Fibroblast of lung (primary cell): ENCODE data around the gene SPI1. TPM values are rescaled to one million over a fixed set of nuclear protein-coding genes. Genes with fewer than 3 reads are reported as not detected.

Experiments
- DNase-seq, 2 donors: peaks; one replicate each; pipeline versions ENCODE4 v3.0.0 to v3.0.0-alpha.2; 2010; ENCODE audit warnings: low read depth in 2 of 2
- H2AFZ ChIP-seq: 2 replicates; pipeline ENCODE4 v1.5.1; 2012; ENCODE audit warnings: low read length, control low read depth, inconsistent platforms
- H3K27ac ChIP-seq: 2 replicates; pipeline ENCODE4 v1.5.1; 2011; ENCODE audit warnings: low read length, control low read depth; ENCODE audit not compliant: insufficient read depth
- H3K27me3 ChIP-seq: 2 replicates; pipeline ENCODE4 v1.5.1; 2011; ENCODE audit warnings: mild to moderate bottlenecking, low read length; ENCODE audit not compliant: control insufficient read depth, insufficient read depth
- H3K36me3 ChIP-seq: 2 replicates; pipeline ENCODE4 v1.5.1; 2011; ENCODE audit warnings: low read length; ENCODE audit not compliant: control insufficient read depth, insufficient read depth
- H3K4me1 ChIP-seq: 2 replicates; pipeline ENCODE4 v1.5.1; 2011; ENCODE audit warnings: low read length; ENCODE audit not compliant: control insufficient read depth, insufficient read depth; ENCODE audit errors: extremely low read depth
- H3K4me2 ChIP-seq: 2 replicates; pipeline ENCODE4 v1.5.1; 2011; ENCODE audit warnings: low read length, control low read depth; ENCODE audit not compliant: insufficient read depth; ENCODE audit errors: extremely low read depth
- H3K4me3 ChIP-seq, 4 experiments: fragments of 200-600 bp in 1 of 4; sonication (generic) in 1 of 4; replicated peaks in 1 of 4; 2 replicates each; pipeline ENCODE4 v1.5.1; 2011 to 2016; ENCODE audit warnings: low read length in 4 of 4, low read depth in 3 of 4, mild to moderate bottlenecking in 3 of 4, control low read depth in 2 of 4, inconsistent platforms in 1 of 4, mixed read lengths in 1 of 4; ENCODE audit not compliant: insufficient read depth in 1 of 4; ENCODE audit errors: control extremely low read depth in 1 of 4
- H3K79me2 ChIP-seq: 2 replicates; pipeline ENCODE4 v1.5.1; 2012; ENCODE audit warnings: mild to moderate bottlenecking, low read length, inconsistent platforms; ENCODE audit not compliant: control insufficient read depth, insufficient read depth
- H3K9ac ChIP-seq: 2 replicates; pipeline ENCODE4 v1.5.1; 2011; ENCODE audit warnings: mild to moderate bottlenecking, low read length, control low read depth; ENCODE audit not compliant: insufficient read depth
- H3K9me3 ChIP-seq: 2 replicates; pipeline ENCODE4 v1.5.1; 2012; ENCODE audit warnings: low read depth, low read length; ENCODE audit not compliant: control insufficient read depth, insufficient read depth
- H4K20me1 ChIP-seq: 2 replicates; pipeline ENCODE4 v1.5.1; 2011; ENCODE audit warnings: low read length; ENCODE audit not compliant: control insufficient read depth, insufficient read depth; ENCODE audit errors: extremely low read depth
- CTCF ChIP-seq, 2 donors: IDR thresholded peaks in 1 of 2; conservative IDR thresholded peaks in 1 of 2; 1 replicate in 1 of 2; 2 replicates in 1 of 2; pipeline ENCODE4 v1.5.1; 2011 to 2012; ENCODE audit warnings: low read length in 2 of 2, control low read depth in 1 of 2, inconsistent platforms in 1 of 2, low read depth in 1 of 2, mild to moderate bottlenecking in 1 of 2
- EZH2 ChIP-seq: IDR thresholded peaks from 2 replicates; pipeline ENCODE4 v1.5.1; 2012; ENCODE audit warnings: low read length, control low read depth, mild to moderate bottlenecking; ENCODE audit errors: missing control alignments
- polyA plus RNA-seq, 2 donors: library from polyadenylated mRNA; depleted of rRNA in 1 of 2; stranded (reverse) in 1 of 2; unstranded in 1 of 2; fragments of >200 nt; gene quantifications; 2 replicates each; pipeline ENCODE4 v1.2.1, GENCODE V29; 2011 to 2012; ENCODE audit warnings: missing spikeins in 1 of 2
- total RNA-seq: library from RNA; depleted of rRNA; stranded (reverse); fragments of >200 nt; gene quantifications from 2 replicates; pipeline ENCODE4 v1.2.1, GENCODE V29; 2014

The SPI1 gene
- total and polyA plus RNA-seq, 2 donors (not counting 1 experiment from before 2014, with no cell fraction given), result not detected

GRCh38 chr11:47409440-47410369, 31.4 kb upstream of the SPI1 start:
- Histone ChIP-seq H4K20me1 (no peaks in the 10 kb centered on the region), H3K4me1 (peaks cover 33% of the 10 kb centered on the region), H3K79me2 (peaks cover 39% of the 10 kb centered on the region), H3K9ac (peak overlapping the region; percentile 94), H2AFZ (no peak overlapping the region), H3K27ac (peak overlapping the region; percentile 90), H3K4me3 (peak overlapping the region; percentile 40 to 92 (median 66)), H3K4me2 (peak overlapping the region; percentile 88), H3K36me3 (peaks cover 28% of the 10 kb centered on the region), H3K27me3 (no peaks in the 10 kb centered on the region), H3K9me3 (no peaks in the 10 kb centered on the region)
- DNase-seq, result no peak
- TF ChIP-seq CTCF (conservative IDR thresholded peaks at IDR 0.05 in 1 of 2, IDR thresholded peaks at IDR 0.05 in 1 of 2; ENCODE audit: low read depth in 1 of 2, low read length in 2 of 2) (no peak), EZH2 (no peak)

- peaks cover 26% of the 10 kb centered on the region for H3K4me1 ChIP-seq
- no peaks in the 10 kb centered on the region for H3K9me3 ChIP-seq
- H3K9ac ChIP-seq, result peak overlapping the region; percentile 94
- TF ChIP-seq EZH2 (no peak), CTCF (conservative IDR thresholded peaks at IDR 0.05 in 1 of 2, IDR thresholded peaks at IDR 0.05 in 1 of 2; ENCODE audit: low read depth in 1 of 2, low read length in 2 of 2) (no peak)
- H3K79me2 ChIP-seq, result peaks cover 36% of the 10 kb centered on the region
- H3K36me3 ChIP-seq, result peaks cover 21% of the 10 kb centered on the region
- H2AFZ ChIP-seq, result no peak overlapping the region
- H3K4me2 ChIP-seq, result peak overlapping the region; percentile 88
- H3K4me3 ChIP-seq, result peak overlapping the region; percentile 40 to 92 (median 66)
- no peaks in the 10 kb centered on the region for H4K20me1 ChIP-seq
- no peaks in the 10 kb centered on the region for H3K27me3 ChIP-seq
- peak; percentile 85 for DNase-seq
- H3K27ac ChIP-seq, result peak overlapping the region; percentile 90
Observed at GRCh38 chr11:47408598-47409439, 30.5 kb upstream of the SPI1 start.
